ENCODE results near the gene REST. TPM values are rescaled to one million over a fixed set of nuclear protein-coding genes. Genes with fewer than 3 reads are reported as not detected.

The REST gene
- total RNA-seq, 2 experiments from 2014 or later: 56.8 to 57.6 TPM

GRCh38 chr4:56981795-56982201 lies 74.1 kb downstream of the REST start:
- no peaks in the 10 kb centered on the region for H3K9me3 Mint-ChIP-seq
- peak overlapping the region; percentile 95 for H3K27ac Mint-ChIP-seq
- Histone ChIP-seq H3K4me3 (ENCODE audit: low read length) (no peak overlapping the region), H3K27me3 (ENCODE audit: control insufficient read depth in 1 of 2, insufficient read depth in 2 of 2, low read length in 2 of 2) (no peaks in the 10 kb centered on the region), H3K36me3 (ENCODE audit: insufficient read depth, low read length) (peaks cover 34% of the 10 kb centered on the region), H3K27ac (ENCODE audit: low read depth in 1 of 2, low read length in 2 of 2) (no peak overlapping the region), H3K4me1 (ENCODE audit: insufficient read depth, low read length) (peaks cover 46% of the 10 kb centered on the region), H3K9me3 (ENCODE audit: control insufficient read depth in 1 of 2, insufficient read depth in 1 of 2, low read length in 2 of 2) (no peaks in the 10 kb centered on the region)
- H3K4me3 Mint-ChIP-seq: peak overlapping the region; percentile 68
- no peak for TF ChIP-seq CTCF (IDR thresholded peaks at IDR 0.05)
- H3K27me3 Mint-ChIP-seq: no peaks in the 10 kb centered on the region
- peaks cover 73% of the 10 kb centered on the region for H3K4me1 Mint-ChIP-seq (ENCODE audit: low read depth)
- peak in 2 of 14 experiments; percentile 11 to 24 for DNase-seq
- peaks cover 78% of the 10 kb centered on the region for H3K36me3 Mint-ChIP-seq (ENCODE audit: low read depth)
- ATAC-seq (ENCODE audit: poor library complexity): no peak
- intact Hi-C loops (cut with DNase I, micrococcal nuclease): loop anchor here in 1 of 2 experiments (5.0 to 10.0 kb wide), 2 partner anchors 517 to 1434 kb away; partner anchors contain the start of genes CLOCK and SRP72
- POLR2A ChIA-PET: interaction anchor here (1.1 to 1.3 kb wide), 2 partner anchors 10 to 75 kb away, joined by 3 to 5 read pairs; no protein-coding TSS in a partner anchor
- CTCF ChIA-PET: no interaction called here

- peaks cover 26% of the 10 kb centered on the region for H3K4me1 ChIP-seq (ENCODE audit: insufficient read depth, low read length)
- ATAC-seq (ENCODE audit: poor library complexity) (no peak), DNase-seq (no peak)
- Mint-ChIP-seq H3K4me3 (no peak overlapping the region), H3K27me3 (no peaks in the 10 kb centered on the region), H3K36me3 (ENCODE audit: low read depth) (peaks cover 85% of the 10 kb centered on the region), H3K27ac (no peak overlapping the region), H3K4me1 (ENCODE audit: low read depth) (peaks cover 62% of the 10 kb centered on the region), H3K9me3 (no peaks in the 10 kb centered on the region)
- no peak overlapping the region for H3K27ac ChIP-seq (ENCODE audit: low read depth in 1 of 2, low read length in 2 of 2)
- intact Hi-C loops (cut with DNase I, micrococcal nuclease): loop anchor here in 1 of 2 experiments (10.0 kb wide), 1 partner anchor 521 kb away; the partner anchor contains the start of gene SRP72
- H3K36me3 ChIP-seq (ENCODE audit: insufficient read depth, low read length): peaks cover 76% of the 10 kb centered on the region
- POLR2A ChIA-PET: interaction anchor here (0.6 to 3.0 kb wide), 2 partner anchors 8 to 77 kb away, joined by 3 to 14 read pairs; partner anchors contain the start of genes NOA1 and POLR2B
- H3K9me3 ChIP-seq (ENCODE audit: control insufficient read depth in 1 of 2, insufficient read depth in 1 of 2, low read length in 2 of 2): no peaks in the 10 kb centered on the region
- H3K4me3 ChIP-seq (ENCODE audit: low read length): no peak overlapping the region
- no peaks in the 10 kb centered on the region for H3K27me3 ChIP-seq (ENCODE audit: control insufficient read depth in 1 of 2, insufficient read depth in 2 of 2, low read length in 2 of 2)
- CTCF ChIA-PET: no interaction called here
- no peak for TF ChIP-seq CTCF (IDR thresholded peaks at IDR 0.05)
These were observed 78.5 kb downstream of the REST start for GRCh38 chr4:56986192-56986591.

GRCh38 chr4:56986952-56987351 lies 79.3 kb downstream of the REST start:
- H3K4me3 ChIP-seq (ENCODE audit: low read length): no peak overlapping the region
- no peak overlapping the region for H3K27ac Mint-ChIP-seq
- H3K36me3 ChIP-seq (ENCODE audit: insufficient read depth, low read length): peaks cover 78% of the 10 kb centered on the region
- H3K4me1 ChIP-seq (ENCODE audit: insufficient read depth, low read length): peaks cover 23% of the 10 kb centered on the region
- H3K9me3 ChIP-seq (ENCODE audit: control insufficient read depth in 1 of 2, insufficient read depth in 1 of 2, low read length in 2 of 2): no peaks in the 10 kb centered on the region
- H3K9me3 Mint-ChIP-seq: no peaks in the 10 kb centered on the region
- H3K27me3 Mint-ChIP-seq: no peaks in the 10 kb centered on the region
- intact Hi-C loops (cut with DNase I, micrococcal nuclease): loop anchor here in 1 of 2 experiments (10.0 kb wide), 1 partner anchor 522 kb away; the partner anchor contains the start of gene SRP72
- H3K27ac ChIP-seq (ENCODE audit: low read depth in 1 of 2, low read length in 2 of 2): no peak overlapping the region
- H3K36me3 Mint-ChIP-seq (ENCODE audit: low read depth): peaks cover 86% of the 10 kb centered on the region
- no peaks in the 10 kb centered on the region for H3K27me3 ChIP-seq (ENCODE audit: control insufficient read depth in 1 of 2, insufficient read depth in 2 of 2, low read length in 2 of 2)
- POLR2A ChIA-PET: interaction anchor here (3.0 kb wide), 1 partner anchor 8 kb away, joined by 14 read pairs; the partner anchor contains the start of genes NOA1 and POLR2B
- no peak overlapping the region for H3K4me3 Mint-ChIP-seq
- CTCF ChIA-PET: no interaction called here
- DNase-seq (no peak), ATAC-seq (ENCODE audit: poor library complexity) (no peak)
- no peak for TF ChIP-seq CTCF (IDR thresholded peaks at IDR 0.05)
- H3K4me1 Mint-ChIP-seq (ENCODE audit: low read depth): peaks cover 62% of the 10 kb centered on the region
